ENCODE data around the gene DOCK4.

DNA sequence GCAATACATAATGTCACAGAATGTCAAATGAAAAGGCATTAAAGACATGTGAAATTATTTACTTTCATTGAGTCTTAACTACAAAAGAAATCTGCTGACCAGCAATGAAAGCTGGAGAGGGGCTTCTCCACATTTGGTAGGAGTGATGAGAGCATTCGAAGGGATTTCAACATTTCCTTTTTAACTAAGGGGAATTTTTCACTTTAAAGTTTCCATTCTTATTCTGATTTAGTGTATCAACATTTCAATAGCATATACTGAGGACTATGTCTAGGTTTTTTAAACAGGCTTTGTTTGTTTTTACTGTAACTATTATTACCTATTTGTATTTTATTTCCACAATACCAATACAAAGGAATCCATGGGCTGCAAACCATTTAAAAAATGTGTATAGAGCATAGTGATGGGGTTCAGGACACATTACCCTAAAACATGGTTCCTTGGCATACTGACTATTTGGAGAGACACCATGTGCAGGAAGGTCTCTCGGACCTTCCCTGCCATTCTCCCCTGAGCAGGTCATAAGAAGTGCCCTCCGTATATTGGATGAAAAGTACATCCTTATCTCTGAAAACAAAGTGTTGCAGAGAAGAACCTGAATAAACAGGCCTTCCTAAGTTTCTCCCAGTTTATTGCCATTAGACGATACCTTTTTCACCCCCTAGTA lies 278.7 kb downstream of the DOCK4 start:
- TF ChIP-seq, protein P1, sequence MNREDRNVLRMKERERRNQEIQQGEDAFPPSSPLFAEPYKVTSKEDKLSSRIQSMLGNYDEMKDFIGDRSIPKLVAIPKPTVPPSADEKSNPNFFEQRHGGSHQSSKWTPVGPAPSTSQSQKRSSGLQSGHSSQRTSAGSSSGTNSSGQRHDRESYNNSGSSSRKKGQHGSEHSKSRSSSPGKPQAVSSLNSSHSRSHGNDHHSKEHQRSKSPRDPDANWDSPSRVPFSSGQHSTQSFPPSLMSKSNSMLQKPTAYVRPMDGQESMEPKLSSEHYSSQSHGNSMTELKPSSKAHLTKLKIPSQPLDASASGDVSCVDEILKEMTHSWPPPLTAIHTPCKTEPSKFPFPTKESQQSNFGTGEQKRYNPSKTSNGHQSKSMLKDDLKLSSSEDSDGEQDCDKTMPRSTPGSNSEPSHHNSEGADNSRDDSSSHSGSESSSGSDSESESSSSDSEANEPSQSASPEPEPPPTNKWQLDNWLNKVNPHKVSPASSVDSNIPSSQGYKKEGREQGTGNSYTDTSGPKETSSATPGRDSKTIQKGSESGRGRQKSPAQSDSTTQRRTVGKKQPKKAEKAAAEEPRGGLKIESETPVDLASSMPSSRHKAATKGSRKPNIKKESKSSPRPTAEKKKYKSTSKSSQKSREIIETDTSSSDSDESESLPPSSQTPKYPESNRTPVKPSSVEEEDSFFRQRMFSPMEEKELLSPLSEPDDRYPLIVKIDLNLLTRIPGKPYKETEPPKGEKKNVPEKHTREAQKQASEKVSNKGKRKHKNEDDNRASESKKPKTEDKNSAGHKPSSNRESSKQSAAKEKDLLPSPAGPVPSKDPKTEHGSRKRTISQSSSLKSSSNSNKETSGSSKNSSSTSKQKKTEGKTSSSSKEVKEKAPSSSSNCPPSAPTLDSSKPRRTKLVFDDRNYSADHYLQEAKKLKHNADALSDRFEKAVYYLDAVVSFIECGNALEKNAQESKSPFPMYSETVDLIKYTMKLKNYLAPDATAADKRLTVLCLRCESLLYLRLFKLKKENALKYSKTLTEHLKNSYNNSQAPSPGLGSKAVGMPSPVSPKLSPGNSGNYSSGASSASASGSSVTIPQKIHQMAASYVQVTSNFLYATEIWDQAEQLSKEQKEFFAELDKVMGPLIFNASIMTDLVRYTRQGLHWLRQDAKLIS (CRISPR knock-in tag; IDR thresholded peaks at IDR 0.05; ENCODE audit: borderline replicate concordance) = no peak
- TF ChIP-seq, protein P2, sequence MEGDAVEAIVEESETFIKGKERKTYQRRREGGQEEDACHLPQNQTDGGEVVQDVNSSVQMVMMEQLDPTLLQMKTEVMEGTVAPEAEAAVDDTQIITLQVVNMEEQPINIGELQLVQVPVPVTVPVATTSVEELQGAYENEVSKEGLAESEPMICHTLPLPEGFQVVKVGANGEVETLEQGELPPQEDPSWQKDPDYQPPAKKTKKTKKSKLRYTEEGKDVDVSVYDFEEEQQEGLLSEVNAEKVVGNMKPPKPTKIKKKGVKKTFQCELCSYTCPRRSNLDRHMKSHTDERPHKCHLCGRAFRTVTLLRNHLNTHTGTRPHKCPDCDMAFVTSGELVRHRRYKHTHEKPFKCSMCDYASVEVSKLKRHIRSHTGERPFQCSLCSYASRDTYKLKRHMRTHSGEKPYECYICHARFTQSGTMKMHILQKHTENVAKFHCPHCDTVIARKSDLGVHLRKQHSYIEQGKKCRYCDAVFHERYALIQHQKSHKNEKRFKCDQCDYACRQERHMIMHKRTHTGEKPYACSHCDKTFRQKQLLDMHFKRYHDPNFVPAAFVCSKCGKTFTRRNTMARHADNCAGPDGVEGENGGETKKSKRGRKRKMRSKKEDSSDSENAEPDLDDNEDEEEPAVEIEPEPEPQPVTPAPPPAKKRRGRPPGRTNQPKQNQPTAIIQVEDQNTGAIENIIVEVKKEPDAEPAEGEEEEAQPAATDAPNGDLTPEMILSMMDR (IDR thresholded peaks at IDR 0.05) = no peak
- no peak for TF ChIP-seq JUN (CRISPR knock-in tag; IDR thresholded peaks at IDR 0.05)
- TF ChIP-seq ZNF138 (CRISPR knock-in tag; conservative IDR thresholded peaks at IDR 0.05) = no peak
- no peak for TF ChIP-seq NFYB (CRISPR knock-in tag; conservative IDR thresholded peaks at IDR 0.05; ENCODE audit: low read depth)
- TF ChIP-seq, protein P3, sequence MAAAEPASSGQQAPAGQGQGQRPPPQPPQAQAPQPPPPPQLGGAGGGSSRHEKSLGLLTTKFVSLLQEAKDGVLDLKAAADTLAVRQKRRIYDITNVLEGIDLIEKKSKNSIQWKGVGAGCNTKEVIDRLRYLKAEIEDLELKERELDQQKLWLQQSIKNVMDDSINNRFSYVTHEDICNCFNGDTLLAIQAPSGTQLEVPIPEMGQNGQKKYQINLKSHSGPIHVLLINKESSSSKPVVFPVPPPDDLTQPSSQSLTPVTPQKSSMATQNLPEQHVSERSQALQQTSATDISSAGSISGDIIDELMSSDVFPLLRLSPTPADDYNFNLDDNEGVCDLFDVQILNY (CRISPR knock-in tag; IDR thresholded peaks at IDR 0.05) = no peak
- TF ChIP-seq, protein P4, sequence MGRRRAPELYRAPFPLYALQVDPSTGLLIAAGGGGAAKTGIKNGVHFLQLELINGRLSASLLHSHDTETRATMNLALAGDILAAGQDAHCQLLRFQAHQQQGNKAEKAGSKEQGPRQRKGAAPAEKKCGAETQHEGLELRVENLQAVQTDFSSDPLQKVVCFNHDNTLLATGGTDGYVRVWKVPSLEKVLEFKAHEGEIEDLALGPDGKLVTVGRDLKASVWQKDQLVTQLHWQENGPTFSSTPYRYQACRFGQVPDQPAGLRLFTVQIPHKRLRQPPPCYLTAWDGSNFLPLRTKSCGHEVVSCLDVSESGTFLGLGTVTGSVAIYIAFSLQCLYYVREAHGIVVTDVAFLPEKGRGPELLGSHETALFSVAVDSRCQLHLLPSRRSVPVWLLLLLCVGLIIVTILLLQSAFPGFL (CRISPR knock-in tag; IDR thresholded peaks at IDR 0.05; ENCODE audit: borderline replicate concordance) = no peak
- no peak for TF ChIP-seq JAZF1 (CRISPR knock-in tag; IDR thresholded peaks at IDR 0.05)
